HG02588 (cell line): ENCODE measurements around the gene CNST.
A peak's percentile ranks its signal among the peaks of the same experiment; 100 is the strongest.
"Not testable (repeated sequence)": the region's sequence is repeated elsewhere in the genome, so short reads cannot be mapped to it uniquely, and the experiment has no call there.

ENCODE experiments used
- ATAC-seq: cut with Tn5 transposase; IDR thresholded peaks from one replicate; pipeline ENCODE4 v1.9.1; 2021; ENCODE audit warnings: mild to moderate bottlenecking, moderate library complexity; ENCODE audit not compliant: unreplicated experiment

Gene CNST

GRCh38 chr1:246617768-246618167 is 51.5 kb downstream of the CNST start:
- no peak for ATAC-seq

DNA sequence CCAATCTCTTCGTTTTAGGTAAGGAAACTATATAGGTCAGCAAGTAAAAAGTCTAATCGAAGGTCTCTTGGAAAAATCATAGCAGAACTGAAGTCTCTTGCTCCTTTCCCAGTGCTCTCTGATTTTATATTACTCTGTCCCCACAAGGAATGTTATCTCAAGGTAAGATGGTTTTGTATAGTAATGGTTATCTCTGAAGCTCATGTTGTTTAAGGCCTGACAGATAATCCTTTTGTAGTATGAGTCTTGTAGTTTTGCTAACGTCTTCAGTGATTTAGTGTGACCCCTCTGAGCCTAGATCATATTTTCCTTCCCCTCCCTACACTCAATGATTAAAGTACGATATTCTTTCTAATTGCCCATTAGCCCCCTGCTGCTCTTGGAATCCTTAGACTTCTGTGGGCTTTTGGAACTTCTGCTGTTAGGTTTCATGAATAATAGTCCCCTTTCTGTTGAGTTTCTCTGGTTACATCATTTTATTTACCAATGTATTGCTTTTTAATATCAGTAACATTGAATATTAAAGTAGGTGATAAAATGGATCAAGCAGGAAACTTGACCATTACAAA is 52.1 kb downstream of the CNST start:
- no peak for ATAC-seq

GRCh38 chr1:246622035-246622652 is 55.9 kb downstream of the CNST start:
- no peak for ATAC-seq

- no peak for ATAC-seq
Observed at GRCh38 chr1:246624091-246624490, 57.8 kb downstream of the CNST start.

- peak; percentile 93 for ATAC-seq
Observed at GRCh38 chr1:246629030-246629429, 62.8 kb downstream of the CNST start.

GRCh38 chr1:246629976-246630375 is 63.7 kb downstream of the CNST start:
- peak; percentile 40 for ATAC-seq

- no peak for ATAC-seq
Observed at GRCh38 chr1:246631426-246631825, 65.2 kb downstream of the CNST start.

GRCh38 chr1:246632281-246633168 is 66.3 kb downstream of the CNST start:
- ATAC-seq = no peak

GRCh38 chr1:246634659-246635058 is 68.4 kb downstream of the CNST start:
- ATAC-seq = not testable (repeated sequence)

DNA sequence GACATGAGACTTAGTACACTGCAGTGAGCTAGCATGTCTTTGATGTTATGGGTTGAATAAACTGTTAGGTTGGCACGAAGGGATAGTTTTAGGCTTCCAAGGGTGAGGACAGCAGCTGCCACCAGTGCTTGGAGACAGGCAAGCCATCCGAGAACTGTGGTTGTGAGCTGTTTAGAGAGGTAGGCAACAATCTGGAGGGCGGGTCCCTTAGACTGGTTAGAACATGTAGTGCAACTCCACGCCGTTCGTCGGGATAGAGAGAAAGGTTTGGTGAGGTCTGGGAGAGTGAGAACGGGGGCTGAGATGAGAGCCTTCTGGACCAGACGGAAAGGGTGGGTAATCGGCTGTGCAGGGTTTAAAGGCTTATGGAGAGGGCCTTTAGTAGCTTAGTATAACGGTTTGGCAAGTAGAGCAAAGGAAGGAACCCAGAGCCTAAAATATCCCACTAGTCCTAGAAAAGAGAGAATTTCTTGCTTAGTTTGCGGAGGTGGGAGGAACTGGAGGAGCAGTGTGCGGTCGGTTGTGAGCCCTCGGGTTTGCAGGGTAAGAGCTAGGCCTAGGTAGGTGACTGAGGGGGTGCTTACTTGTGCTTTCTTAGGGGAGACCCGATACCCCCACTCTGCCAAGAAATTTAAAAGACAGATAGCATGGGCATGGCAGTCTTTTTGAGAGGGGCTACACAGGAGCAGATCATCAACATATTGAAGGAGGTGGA is 72.8 kb downstream of the CNST start:
- ATAC-seq = no peak

- ATAC-seq = no peak
Observed at GRCh38 chr1:246639732-246640131, 73.5 kb downstream of the CNST start.

- no peak for ATAC-seq
Observed at GRCh38 chr1:246640747-246641146, 74.5 kb downstream of the CNST start.

GRCh38 chr1:246641394-246641793 is 75.1 kb downstream of the CNST start:
- ATAC-seq = no peak

DNA sequence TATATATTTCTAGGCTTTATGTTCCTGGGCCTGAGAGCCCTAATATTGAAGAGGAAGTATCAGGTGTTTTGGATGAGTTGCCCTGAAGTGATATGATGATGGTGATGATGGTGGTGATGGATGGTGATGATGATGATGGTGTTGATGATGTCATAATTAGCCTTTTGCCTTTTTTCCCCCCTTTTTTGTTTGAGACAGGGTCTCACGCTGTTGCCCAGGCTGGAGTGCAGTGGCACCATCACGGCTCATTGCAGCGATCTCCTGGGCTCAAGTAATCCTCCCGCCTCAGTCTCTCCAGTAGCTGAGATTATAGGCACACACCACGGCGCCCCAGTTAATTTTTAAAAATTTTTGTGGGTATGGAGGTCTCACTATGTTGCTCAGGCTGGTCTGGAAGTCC is 76.5 kb downstream of the CNST start:
- ATAC-seq = no peak

- ATAC-seq = no peak
Observed at GRCh38 chr1:246647113-246647512, 80.9 kb downstream of the CNST start.

DNA sequence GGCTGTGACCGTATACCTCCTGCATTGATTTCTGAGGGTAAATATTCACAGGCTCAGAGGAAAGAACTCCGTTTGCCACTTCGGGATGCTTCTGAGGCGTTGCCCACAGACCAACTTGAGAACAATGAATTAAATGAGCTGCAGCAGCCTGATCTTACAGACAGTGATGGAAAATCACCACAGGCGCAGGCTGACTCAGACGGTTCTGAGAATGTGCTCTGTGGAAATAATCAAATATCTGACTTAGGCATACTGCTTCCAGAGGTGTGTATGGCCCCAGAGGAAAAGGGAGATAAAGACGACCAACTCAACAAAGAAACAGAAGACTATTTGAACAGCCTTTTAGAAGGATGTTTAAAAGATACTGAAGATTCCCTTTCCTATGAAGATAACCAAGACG is 81.3 kb downstream of the CNST start:
- no peak for ATAC-seq

- ATAC-seq = no peak
Observed at GRCh38 chr1:246651012-246651695, 84.9 kb downstream of the CNST start.

GRCh38 chr1:246658567-246658966 is 92.3 kb downstream of the CNST start:
- no peak for ATAC-seq

GRCh38 chr1:246659594-246660140 is 93.4 kb downstream of the CNST start:
- ATAC-seq = no peak

- no peak for ATAC-seq
Observed at GRCh38 chr1:246661451-246661850, 95.2 kb downstream of the CNST start.

DNA sequence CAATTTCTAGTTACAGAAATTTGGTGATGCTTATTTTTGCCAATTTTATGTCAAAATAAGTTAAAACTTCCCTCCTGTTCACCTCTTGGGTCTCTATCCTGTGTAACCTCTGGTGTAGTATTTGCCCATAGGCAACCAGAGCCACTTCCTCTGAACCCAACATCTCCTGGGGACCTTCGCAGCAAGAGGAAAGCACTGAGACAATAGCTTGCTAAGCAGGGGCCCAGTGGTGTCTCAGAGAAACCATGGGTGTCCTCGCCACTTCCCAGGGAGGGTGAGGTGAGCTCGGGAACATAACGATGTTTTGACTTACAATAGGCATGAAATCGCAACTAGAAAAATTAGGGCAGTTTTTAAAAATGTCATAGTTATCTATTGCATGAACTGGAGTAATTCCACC is 101.5 kb downstream of the CNST start:
- no peak for ATAC-seq
